Measurements from ENCODE around the gene BOLA3. TPM values are rescaled to one million over a fixed set of nuclear protein-coding genes. Genes with fewer than 3 reads are reported as not detected.
"Not testable (repeated sequence)": the region's sequence is repeated elsewhere in the genome, so short reads cannot be mapped to it uniquely, and the experiment has no call there.

BOLA3 gene
- 10 to 100 TPM; 40.3 to 49.3 TPM for polyA plus RNA-seq

DNA sequence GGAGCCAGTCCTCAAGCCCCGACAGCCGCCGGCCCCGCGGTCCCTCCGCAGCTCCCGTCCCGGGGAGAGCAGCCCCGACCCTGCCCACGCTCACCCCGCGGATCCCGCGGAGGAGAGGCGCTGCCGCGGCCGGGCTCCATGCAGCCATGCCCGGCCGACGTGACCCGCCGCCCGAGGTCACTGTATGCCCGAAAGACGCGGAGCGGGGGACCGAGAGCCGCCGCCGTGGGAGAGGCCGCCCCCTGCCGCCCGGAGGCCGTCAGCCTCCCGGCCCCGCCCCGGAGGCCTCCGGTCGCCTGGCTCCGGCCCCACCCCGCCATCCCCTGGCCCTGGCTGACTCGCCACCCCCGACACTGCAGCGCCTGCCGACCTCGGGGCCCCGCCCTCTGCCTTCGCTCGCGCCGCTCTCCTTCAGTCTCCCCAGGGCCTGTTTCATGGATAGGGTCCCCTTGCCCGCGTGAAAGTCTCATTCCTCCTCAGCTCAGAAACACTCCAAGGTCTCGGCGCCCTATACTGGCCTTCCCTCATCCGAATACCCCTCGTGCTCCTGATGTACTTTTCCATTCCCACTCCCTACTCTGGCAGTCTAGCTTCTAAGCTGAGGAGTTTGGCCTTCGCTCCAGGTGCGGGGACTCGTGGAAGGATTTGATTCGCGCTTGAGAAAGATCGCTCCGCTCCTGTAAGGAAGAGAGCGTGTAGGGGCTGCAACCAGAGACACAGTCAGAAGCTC, at the start of gene BOLA3:
BOLA3 (minus strand) TSS at position 186 of the 730 bp plus-strand sequence; CDS start at position 148, 38 bp downstream.
- Histone ChIP-seq H3K4me3 (ENCODE audit: low read depth in 1 of 2, low read length in 2 of 2) (peak within 1 kb of the TSS; percentile 84 to 93), H3K36me3 (ENCODE audit: control insufficient read depth in 2 of 2, insufficient read depth in 2 of 2, low read length in 1 of 2) (peaks cover 0 to 3% of the 10 kb centered on the region in 2 donors), H3K4me1 (ENCODE audit: control insufficient read depth in 2 of 2, insufficient read depth in 2 of 2, low read length in 1 of 2) (peaks cover 5 to 10% of the 10 kb centered on the region in 2 donors), H3K27me3 (ENCODE audit: control insufficient read depth in 1 of 2, insufficient read depth in 2 of 2, low read length in 2 of 2) (no peaks in the 10 kb centered on the region), H3K9me3 (ENCODE audit: control insufficient read depth in 2 of 2, insufficient read depth in 1 of 2, low read depth in 1 of 2, low read length in 1 of 2) (no peaks in the 10 kb centered on the region), H3K27ac (ENCODE audit: low read depth in 2 of 2, low read length in 1 of 2) (peak within 1 kb of the TSS; percentile 51 to 76)
- 2 to 3% methylated on average over 57 to 67 of the region's 67 CpGs for WGBS, 2 donors

DNA sequence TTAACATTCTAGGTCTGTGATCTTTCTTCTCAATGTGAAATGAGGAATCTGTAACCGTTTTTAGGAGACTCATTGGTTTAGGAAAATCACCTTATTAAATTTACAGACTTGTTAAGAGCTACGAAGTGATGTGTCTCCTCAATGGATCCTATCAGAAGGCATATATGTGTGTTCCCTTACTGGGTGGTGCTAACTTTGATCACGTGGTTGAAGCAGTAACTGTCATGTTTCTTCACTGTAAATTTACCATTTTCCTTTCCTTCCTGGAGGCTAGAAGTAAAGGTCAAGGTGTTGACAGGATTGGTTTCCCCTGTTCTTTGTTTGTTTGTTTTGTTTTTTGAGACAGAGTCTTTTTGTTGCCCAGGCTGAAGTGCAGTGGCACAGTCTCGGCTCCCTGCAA, 49.3 kb upstream of the BOLA3 start:
- WGBS, 2 donors: 78 to 80% methylated on average over 4 of the region's 4 CpGs
- no peaks in the 10 kb centered on the region for H3K27me3 ChIP-seq (ENCODE audit: control insufficient read depth in 1 of 2, insufficient read depth in 2 of 2, low read length in 2 of 2)
- H3K4me3 ChIP-seq (ENCODE audit: low read depth in 1 of 2, low read length in 2 of 2): no peak overlapping the region
- H3K4me1 ChIP-seq (ENCODE audit: control insufficient read depth in 2 of 2, insufficient read depth in 2 of 2, low read length in 1 of 2): peaks cover 0 to 3% of the 10 kb centered on the region in 2 donors
- no peaks in the 10 kb centered on the region for H3K9me3 ChIP-seq (ENCODE audit: control insufficient read depth in 2 of 2, insufficient read depth in 1 of 2, low read depth in 1 of 2, low read length in 1 of 2)
- H3K36me3 ChIP-seq (ENCODE audit: control insufficient read depth in 2 of 2, insufficient read depth in 2 of 2, low read length in 1 of 2): no peaks in the 10 kb centered on the region
- H3K27ac ChIP-seq (ENCODE audit: low read depth in 2 of 2, low read length in 1 of 2): no peak overlapping the region

DNA sequence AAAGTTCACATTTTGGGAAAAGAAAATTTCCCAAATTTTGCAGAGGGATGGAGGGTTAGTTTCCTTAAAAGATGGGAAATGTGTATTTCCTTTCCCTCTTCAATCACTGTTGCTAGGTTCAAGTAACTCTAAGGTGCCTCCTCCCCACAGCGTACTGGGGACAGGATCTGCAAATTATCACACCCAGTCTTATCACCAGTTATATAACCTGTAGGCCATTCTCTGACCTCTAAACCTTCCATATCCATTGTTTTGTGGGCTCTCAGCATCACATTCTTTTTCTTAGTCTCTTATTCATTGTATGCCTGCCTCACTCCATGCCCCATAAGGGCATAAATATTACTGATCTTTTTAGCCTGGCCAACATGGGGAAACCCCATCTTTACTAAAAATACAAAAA, 47.1 kb upstream of the BOLA3 start:
- no peaks in the 10 kb centered on the region for H3K9me3 ChIP-seq (ENCODE audit: control insufficient read depth in 2 of 2, insufficient read depth in 1 of 2, low read depth in 1 of 2, low read length in 1 of 2)
- no peak overlapping the region for H3K27ac ChIP-seq (ENCODE audit: low read depth in 2 of 2, low read length in 1 of 2)
- no peak overlapping the region for H3K4me3 ChIP-seq (ENCODE audit: low read depth in 1 of 2, low read length in 2 of 2)
- 86 to 95% methylated on average over 1 of the region's 1 CpG for WGBS, 2 donors
- peaks cover 0 to under 1% of the 10 kb centered on the region in 2 donors for H3K4me1 ChIP-seq (ENCODE audit: control insufficient read depth in 2 of 2, insufficient read depth in 2 of 2, low read length in 1 of 2)
- no peaks in the 10 kb centered on the region for H3K27me3 ChIP-seq (ENCODE audit: control insufficient read depth in 1 of 2, insufficient read depth in 2 of 2, low read length in 2 of 2)
- H3K36me3 ChIP-seq (ENCODE audit: control insufficient read depth in 2 of 2, insufficient read depth in 2 of 2, low read length in 1 of 2): no peaks in the 10 kb centered on the region

- no peaks in the 10 kb centered on the region for H3K27me3 ChIP-seq (ENCODE audit: control insufficient read depth in 1 of 2, insufficient read depth in 2 of 2, low read length in 2 of 2)
- peaks cover 0 to 3% of the 10 kb centered on the region in 2 donors for H3K4me1 ChIP-seq (ENCODE audit: control insufficient read depth in 2 of 2, insufficient read depth in 2 of 2, low read length in 1 of 2)
- no peaks in the 10 kb centered on the region for H3K36me3 ChIP-seq (ENCODE audit: control insufficient read depth in 2 of 2, insufficient read depth in 2 of 2, low read length in 1 of 2)
- no peaks in the 10 kb centered on the region for H3K9me3 ChIP-seq (ENCODE audit: control insufficient read depth in 2 of 2, insufficient read depth in 1 of 2, low read depth in 1 of 2, low read length in 1 of 2)
- 69 to 73% methylated on average over 6 of the region's 6 CpGs for WGBS, 2 donors
- H3K27ac ChIP-seq (ENCODE audit: low read depth in 2 of 2, low read length in 1 of 2): no peak overlapping the region
- H3K4me3 ChIP-seq (ENCODE audit: low read depth in 1 of 2, low read length in 2 of 2): no peak overlapping the region
Observed at GRCh38 chr2:74191596-74192380, 44.1 kb upstream of the BOLA3 start.

- Histone ChIP-seq H3K27ac (ENCODE audit: low read depth in 2 of 2, low read length in 1 of 2) (no peak overlapping the region), H3K4me3 (ENCODE audit: low read depth in 1 of 2, low read length in 2 of 2) (no peak overlapping the region), H3K36me3 (ENCODE audit: control insufficient read depth in 2 of 2, insufficient read depth in 2 of 2, low read length in 1 of 2) (no peaks in the 10 kb centered on the region), H3K4me1 (ENCODE audit: control insufficient read depth in 2 of 2, insufficient read depth in 2 of 2, low read length in 1 of 2) (peaks cover 0 to 3% of the 10 kb centered on the region in 2 donors), H3K9me3 (ENCODE audit: control insufficient read depth in 2 of 2, insufficient read depth in 1 of 2, low read depth in 1 of 2, low read length in 1 of 2) (no peaks in the 10 kb centered on the region), H3K27me3 (ENCODE audit: control insufficient read depth in 1 of 2, insufficient read depth in 2 of 2, low read length in 2 of 2) (no peaks in the 10 kb centered on the region)
- 75 to 84% methylated on average over 3 of the region's 3 CpGs for WGBS, 2 donors
Observed at GRCh38 chr2:74188696-74189095, 41.0 kb upstream of the BOLA3 start.

GRCh38 chr2:74188018-74188601, 40.4 kb upstream of the BOLA3 start:
- H3K9me3 ChIP-seq (ENCODE audit: control insufficient read depth in 2 of 2, insufficient read depth in 1 of 2, low read depth in 1 of 2, low read length in 1 of 2): no peaks in the 10 kb centered on the region
- WGBS, 2 donors: 45 to 72% methylated on average over 5 to 6 of the region's 6 CpGs
- peak overlapping the region; percentile 17 to 71 for H3K27ac ChIP-seq (ENCODE audit: low read depth in 2 of 2, low read length in 1 of 2)
- peaks cover 0 to 3% of the 10 kb centered on the region in 2 donors for H3K4me1 ChIP-seq (ENCODE audit: control insufficient read depth in 2 of 2, insufficient read depth in 2 of 2, low read length in 1 of 2)
- H3K4me3 ChIP-seq (ENCODE audit: low read depth in 1 of 2, low read length in 2 of 2): no peak overlapping the region
- no peaks in the 10 kb centered on the region for H3K27me3 ChIP-seq (ENCODE audit: control insufficient read depth in 1 of 2, insufficient read depth in 2 of 2, low read length in 2 of 2)
- no peaks in the 10 kb centered on the region for H3K36me3 ChIP-seq (ENCODE audit: control insufficient read depth in 2 of 2, insufficient read depth in 2 of 2, low read length in 1 of 2)

DNA sequence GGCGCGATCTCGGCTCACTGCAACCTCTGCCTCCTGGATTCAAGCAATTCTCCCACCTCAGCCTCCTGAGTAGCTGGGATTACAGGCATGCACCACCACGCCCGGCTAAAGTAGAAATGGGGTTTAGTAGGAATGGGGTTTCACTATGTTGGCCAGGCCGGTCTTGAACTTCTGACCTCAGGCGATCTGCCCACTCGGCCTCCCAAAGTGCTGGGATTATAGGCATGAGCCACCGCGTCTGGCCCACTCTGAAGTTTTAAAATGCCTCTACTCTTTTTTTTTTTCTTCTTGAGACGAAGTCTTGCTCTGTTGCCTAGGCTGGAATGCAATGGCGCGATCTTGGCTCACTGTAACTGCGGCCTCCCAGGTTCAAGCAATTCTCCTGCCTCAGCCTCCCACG, 39.0 kb upstream of the BOLA3 start:
- not testable (repeated sequence) for H3K27ac ChIP-seq (ENCODE audit: low read depth in 2 of 2, low read length in 1 of 2); H3K4me1 ChIP-seq (ENCODE audit: control insufficient read depth in 2 of 2, insufficient read depth in 2 of 2, low read length in 1 of 2); H3K4me3 ChIP-seq (ENCODE audit: low read depth in 1 of 2, low read length in 2 of 2); H3K9me3 ChIP-seq (ENCODE audit: control insufficient read depth in 2 of 2, insufficient read depth in 1 of 2, low read depth in 1 of 2, low read length in 1 of 2); H3K36me3 ChIP-seq (ENCODE audit: control insufficient read depth in 2 of 2, insufficient read depth in 2 of 2, low read length in 1 of 2); H3K27me3 ChIP-seq (ENCODE audit: control insufficient read depth in 1 of 2, insufficient read depth in 2 of 2, low read length in 2 of 2)
- 96% methylated on average over 15 of the region's 15 CpGs for WGBS, 2 donors

DNA sequence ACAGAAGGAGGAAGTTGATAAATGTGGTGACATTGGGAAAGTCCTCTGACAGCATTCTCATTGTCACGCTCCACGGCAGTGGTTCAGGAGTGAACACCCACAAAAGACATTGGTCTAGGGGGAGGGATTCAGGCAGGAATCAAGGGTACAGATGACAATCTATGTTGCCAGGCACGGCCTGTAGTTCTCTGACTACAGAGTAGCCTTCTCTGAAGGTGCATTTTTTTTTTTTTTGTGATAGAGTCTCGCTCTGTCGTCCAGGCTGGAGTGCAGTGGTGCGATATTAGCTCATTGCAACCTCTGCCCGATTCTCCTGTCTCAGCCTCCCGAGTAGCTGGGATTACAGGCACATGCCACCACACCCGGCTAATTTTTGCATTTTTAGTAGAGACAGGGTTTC, 38.3 kb upstream of the BOLA3 start:
- Histone ChIP-seq H3K27ac (ENCODE audit: low read depth in 2 of 2, low read length in 1 of 2) (no peak overlapping the region), H3K36me3 (ENCODE audit: control insufficient read depth in 2 of 2, insufficient read depth in 2 of 2, low read length in 1 of 2) (no peaks in the 10 kb centered on the region), H3K27me3 (ENCODE audit: control insufficient read depth in 1 of 2, insufficient read depth in 2 of 2, low read length in 2 of 2) (no peaks in the 10 kb centered on the region), H3K4me1 (ENCODE audit: control insufficient read depth in 2 of 2, insufficient read depth in 2 of 2, low read length in 1 of 2) (peaks cover 0 to 3% of the 10 kb centered on the region in 2 donors), H3K9me3 (ENCODE audit: control insufficient read depth in 2 of 2, insufficient read depth in 1 of 2, low read depth in 1 of 2, low read length in 1 of 2) (no peaks in the 10 kb centered on the region), H3K4me3 (ENCODE audit: low read depth in 1 of 2, low read length in 2 of 2) (no peak overlapping the region)
- WGBS, 2 donors: 77% methylated on average over 9 of the region's 9 CpGs

GRCh38 chr2:74183878-74184277, 36.2 kb upstream of the BOLA3 start:
- WGBS, 2 donors: 85 to 87% methylated on average over 2 of the region's 2 CpGs
- H3K4me1 ChIP-seq (ENCODE audit: control insufficient read depth in 2 of 2, insufficient read depth in 2 of 2, low read length in 1 of 2): peaks cover 0 to 5% of the 10 kb centered on the region in 2 donors

More at GRCh38 chr2:74183878-74184277, 36.2 kb upstream of the BOLA3 start:
- Histone ChIP-seq H3K4me3 (ENCODE audit: low read depth in 1 of 2, low read length in 2 of 2) (no peak overlapping the region), H3K27me3 (ENCODE audit: control insufficient read depth in 1 of 2, insufficient read depth in 2 of 2, low read length in 2 of 2) (no peaks in the 10 kb centered on the region), H3K27ac (ENCODE audit: low read depth in 2 of 2, low read length in 1 of 2) (no peak overlapping the region), H3K9me3 (ENCODE audit: control insufficient read depth in 2 of 2, insufficient read depth in 1 of 2, low read depth in 1 of 2, low read length in 1 of 2) (no peaks in the 10 kb centered on the region), H3K36me3 (ENCODE audit: control insufficient read depth in 2 of 2, insufficient read depth in 2 of 2, low read length in 1 of 2) (no peaks in the 10 kb centered on the region)
